SU-DHL-6 (cell line): ENCODE data around the gene AOAH.

ENCODE experiments used
- EZH2phosphoT487 ChIP-seq: fragments of 200-600 bp; sonication (generic), shearing (Covaris generic); conservative IDR thresholded peaks from 2 replicates; pipeline ENCODE4 v1.6.1; 2018; ENCODE audit warnings: mild to moderate bottlenecking, antibody characterized with exemption, low read length, moderate library complexity, mixed read lengths
- TF ChIP-seq, protein P1 (sequence below): fragments of 200-600 bp; sonication (generic); IDR thresholded peaks from one replicate; pipeline ENCODE4 v1.5.1; 2017; ENCODE audit warnings: antibody characterized with exemption, mild to moderate bottlenecking, low read length, moderate library complexity; ENCODE audit not compliant: insufficient read depth, poor library complexity, severe bottlenecking

DNA sequence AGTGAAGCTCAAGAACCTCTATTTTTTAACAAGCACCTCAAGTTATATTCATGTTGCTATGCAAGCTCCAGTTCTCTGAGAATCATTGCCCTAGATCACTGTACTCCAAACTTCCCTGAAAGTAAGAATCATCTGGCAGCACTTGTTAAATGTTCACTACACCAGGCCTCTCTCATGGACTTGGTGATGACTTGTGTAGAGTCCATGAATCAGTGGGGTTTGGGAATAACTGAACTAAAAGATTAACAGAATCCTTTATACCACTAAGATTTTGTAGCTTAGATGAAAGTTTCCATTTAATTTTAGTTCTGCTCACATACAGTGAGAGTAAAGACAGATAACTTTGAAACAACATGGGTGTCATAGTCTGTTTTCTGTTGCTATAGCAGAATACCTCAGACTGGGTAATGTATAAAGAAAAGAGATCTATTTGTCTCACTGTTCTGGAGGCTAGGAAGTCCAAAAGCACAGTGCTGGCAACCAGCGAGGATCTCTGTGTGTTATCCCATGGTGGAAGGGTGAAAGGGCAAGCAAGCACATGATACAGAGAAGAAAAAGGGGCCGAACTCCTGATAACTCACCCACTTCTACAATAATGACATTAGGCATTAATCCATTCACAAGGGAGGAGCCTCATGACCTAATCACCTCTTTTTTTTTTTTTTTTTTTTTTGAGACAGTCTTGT, 27.9 kb upstream of the AOAH start:
- TF ChIP-seq, protein P1, sequence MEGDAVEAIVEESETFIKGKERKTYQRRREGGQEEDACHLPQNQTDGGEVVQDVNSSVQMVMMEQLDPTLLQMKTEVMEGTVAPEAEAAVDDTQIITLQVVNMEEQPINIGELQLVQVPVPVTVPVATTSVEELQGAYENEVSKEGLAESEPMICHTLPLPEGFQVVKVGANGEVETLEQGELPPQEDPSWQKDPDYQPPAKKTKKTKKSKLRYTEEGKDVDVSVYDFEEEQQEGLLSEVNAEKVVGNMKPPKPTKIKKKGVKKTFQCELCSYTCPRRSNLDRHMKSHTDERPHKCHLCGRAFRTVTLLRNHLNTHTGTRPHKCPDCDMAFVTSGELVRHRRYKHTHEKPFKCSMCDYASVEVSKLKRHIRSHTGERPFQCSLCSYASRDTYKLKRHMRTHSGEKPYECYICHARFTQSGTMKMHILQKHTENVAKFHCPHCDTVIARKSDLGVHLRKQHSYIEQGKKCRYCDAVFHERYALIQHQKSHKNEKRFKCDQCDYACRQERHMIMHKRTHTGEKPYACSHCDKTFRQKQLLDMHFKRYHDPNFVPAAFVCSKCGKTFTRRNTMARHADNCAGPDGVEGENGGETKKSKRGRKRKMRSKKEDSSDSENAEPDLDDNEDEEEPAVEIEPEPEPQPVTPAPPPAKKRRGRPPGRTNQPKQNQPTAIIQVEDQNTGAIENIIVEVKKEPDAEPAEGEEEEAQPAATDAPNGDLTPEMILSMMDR = no peak
- no peak for TF ChIP-seq EZH2phosphoT487
